Globus pallidus (tissue), 1 donor: ENCODE measurements around the gene NBPF11.
"Not testable (repeated sequence)": the region's sequence is repeated elsewhere in the genome, so short reads cannot be mapped to it uniquely, and the experiment has no call there.

Source experiments
- DNase-seq: peaks from one replicate; pipeline ENCODE4 v3.0.0-alpha.2; 2015; ENCODE audit warnings: low spot score

NBPF11 gene

DNA sequence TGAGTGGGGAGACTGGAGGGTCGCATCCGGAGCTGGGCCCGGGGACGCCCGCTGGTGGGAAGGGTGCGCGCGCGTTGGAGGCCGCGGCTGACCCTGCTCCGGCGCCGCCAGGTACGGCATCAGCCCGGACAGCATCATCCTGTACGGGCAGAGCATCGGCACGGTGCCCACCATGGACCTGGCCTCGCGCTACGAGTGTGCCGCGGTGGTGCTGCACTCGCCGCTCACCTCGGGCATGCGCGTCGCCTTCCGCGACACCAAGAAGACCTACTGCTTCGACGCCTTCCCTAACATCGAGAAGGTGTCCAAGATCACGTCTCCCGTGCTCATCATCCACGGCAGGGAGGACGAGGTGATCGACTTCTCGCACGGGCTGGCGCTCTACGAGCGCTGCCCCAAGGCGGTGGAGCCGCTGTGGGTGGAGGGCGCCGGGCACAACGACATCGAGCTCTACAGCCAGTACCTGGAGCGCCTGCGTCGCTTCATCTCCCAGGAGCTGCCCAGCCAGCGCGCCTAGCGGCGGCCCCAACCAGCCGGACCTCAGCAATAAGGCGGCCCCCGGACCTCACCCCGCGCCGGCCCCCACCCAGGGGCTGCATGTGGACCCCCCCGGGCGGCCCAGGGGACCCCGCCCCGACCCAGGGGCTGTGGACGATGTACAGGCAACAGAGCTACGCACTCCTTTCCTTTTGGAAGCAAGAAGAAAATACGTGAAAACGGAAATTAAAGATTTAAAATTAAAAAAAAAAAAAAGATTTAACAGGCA, 2.8 kb downstream of the NBPF11 start:
- DNase-seq = not testable (repeated sequence)

GRCh38 chr1:148147052-148147838, 4.8 kb downstream of the NBPF11 start:
- not testable (repeated sequence) for DNase-seq

GRCh38 chr1:148146191-148146997, 5.7 kb downstream of the NBPF11 start:
- not testable (repeated sequence) for DNase-seq

DNA sequence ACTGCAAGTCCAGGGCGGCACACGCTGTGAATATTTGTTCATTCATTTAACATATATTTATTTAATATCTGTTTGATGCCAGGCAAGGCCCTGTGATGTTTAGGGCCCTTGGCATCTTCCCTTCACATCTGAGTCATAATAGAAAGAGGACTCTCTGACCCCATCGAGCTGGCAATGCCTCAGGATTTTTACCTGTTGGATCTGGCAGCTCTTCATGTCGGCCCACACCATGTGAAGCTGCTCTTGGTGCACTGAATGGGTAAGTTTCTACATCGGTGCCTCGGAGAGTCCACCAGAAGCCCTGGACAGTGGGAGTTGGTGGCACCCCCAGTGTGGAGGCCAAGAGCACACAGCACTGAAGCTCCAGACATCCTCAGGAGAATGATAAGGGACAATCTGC, 8.9 kb downstream of the NBPF11 start:
- not testable (repeated sequence) for DNase-seq

DNA sequence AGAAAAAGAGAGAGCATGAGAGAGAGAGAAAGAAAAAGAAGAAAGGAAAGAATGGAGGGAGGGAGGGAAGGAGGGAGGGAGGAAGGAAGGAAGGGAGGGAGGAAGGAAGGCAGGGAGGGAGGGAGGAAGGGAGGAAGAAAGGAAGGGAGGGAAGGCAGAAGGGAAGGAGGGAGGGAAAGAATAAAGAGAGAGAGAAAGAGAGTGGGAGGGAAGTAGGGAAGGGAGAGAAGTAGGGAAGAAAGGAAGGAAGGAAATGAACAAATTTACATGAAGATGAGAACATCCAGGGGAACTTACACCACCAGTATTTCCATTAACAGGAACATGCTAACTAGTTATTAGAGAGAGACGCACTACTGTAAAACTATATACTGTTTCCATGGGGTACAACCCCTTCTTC, 10.1 kb downstream of the NBPF11 start:
- not testable (repeated sequence) for DNase-seq

- not testable (repeated sequence) for DNase-seq
These were observed 13.5 kb downstream of the NBPF11 start for GRCh38 chr1:148138606-148139005.

DNA sequence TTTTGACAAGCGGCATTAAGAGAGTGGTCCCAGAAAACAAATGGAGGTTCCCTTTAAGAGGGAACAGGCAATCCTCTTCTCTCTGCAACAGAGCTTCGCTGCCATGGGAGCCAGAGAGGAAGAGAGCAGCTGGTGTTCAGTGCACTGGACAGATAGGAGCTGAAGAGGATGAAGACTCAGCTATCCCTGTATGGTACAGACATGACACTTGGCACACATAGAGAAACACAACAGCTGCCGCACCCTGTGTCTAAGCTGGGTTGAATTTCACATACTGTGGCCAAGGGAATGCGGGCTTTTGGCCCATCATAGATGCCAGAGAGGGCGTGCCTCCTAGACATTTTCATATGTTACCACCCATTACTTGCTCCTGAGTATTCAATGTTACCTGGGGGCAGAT, 29.7 kb downstream of the NBPF11 start:
- not testable (repeated sequence) for DNase-seq

DNA sequence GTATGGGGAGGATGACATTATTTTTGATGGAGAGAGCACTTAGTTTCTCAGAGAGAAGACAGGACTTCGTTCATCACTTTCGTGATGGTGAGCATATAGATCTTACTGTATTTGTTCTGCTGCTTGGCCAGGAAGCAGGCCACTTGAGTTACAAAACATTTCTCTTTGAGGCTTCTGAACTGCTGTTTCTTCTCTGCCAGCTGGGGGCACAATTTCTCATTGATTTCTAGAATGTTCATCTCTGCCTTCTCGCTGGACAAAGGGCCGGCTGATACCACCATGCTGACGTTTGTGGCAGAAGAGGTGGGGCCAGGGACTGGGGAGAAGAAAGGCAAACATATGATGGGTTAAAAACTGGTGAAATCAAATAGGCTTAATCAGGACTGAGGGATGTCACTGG, 31.7 kb downstream of the NBPF11 start:
- DNase-seq = peak; percentile 25

- DNase-seq = not testable (repeated sequence)
These were observed 56.3 kb downstream of the NBPF11 start for GRCh38 chr1:148095732-148096131.

- not testable (repeated sequence) for DNase-seq
These were observed 65.9 kb downstream of the NBPF11 start for GRCh38 chr1:148086196-148086595.

DNA sequence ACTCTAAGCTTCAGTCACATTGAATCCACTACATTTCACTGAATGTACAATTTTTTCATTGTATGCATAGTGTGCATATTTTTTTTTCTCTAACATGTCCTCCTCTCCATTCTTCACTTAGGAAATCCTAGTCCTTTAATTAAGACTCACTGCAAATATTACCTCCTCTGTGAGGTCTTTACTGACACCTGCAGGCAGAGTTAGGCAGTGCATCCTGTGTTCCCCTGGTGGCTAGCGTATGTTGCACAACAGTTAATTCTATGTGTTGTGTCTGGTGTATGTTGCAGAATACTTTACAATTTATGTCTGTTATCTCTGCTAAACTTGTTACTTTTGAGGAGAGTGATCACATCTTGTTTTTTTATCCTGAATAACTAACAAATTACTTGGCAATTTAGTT, 70.9 kb downstream of the NBPF11 start:
- DNase-seq = not testable (repeated sequence)

GRCh38 chr1:148078632-148079519, 73.2 kb downstream of the NBPF11 start:
- not testable (repeated sequence) for DNase-seq

GRCh38 chr1:148078090-148078489, 74.0 kb downstream of the NBPF11 start:
- DNase-seq = not testable (repeated sequence)

GRCh38 chr1:148077458-148077857, 74.6 kb downstream of the NBPF11 start:
- not testable (repeated sequence) for DNase-seq

- not testable (repeated sequence) for DNase-seq
These were observed 78.7 kb downstream of the NBPF11 start for GRCh38 chr1:148073392-148073791.

- DNase-seq = not testable (repeated sequence)
These were observed 83.5 kb downstream of the NBPF11 start for GRCh38 chr1:148068606-148069005.

- not testable (repeated sequence) for DNase-seq
These were observed 83.9 kb downstream of the NBPF11 start for GRCh38 chr1:148068201-148068600.

GRCh38 chr1:148060294-148060701, 91.8 kb downstream of the NBPF11 start:
- not testable (repeated sequence) for DNase-seq

- DNase-seq = not testable (repeated sequence)
These were observed 94.7 kb downstream of the NBPF11 start for GRCh38 chr1:148057384-148057783.
